Mesendoderm (in vitro differentiated cells): ENCODE measurements around the gene RPN2.

Source experiments
- DNase-seq: peaks from one replicate; pipeline ENCODE4 v3.0.0; 2013
- H2AK5ac ChIP-seq: 2 replicates; pipeline ENCODE4 v1.6.1; 2013; ENCODE audit warnings: low read length, inconsistent platforms
- H2BK120ac ChIP-seq: 2 replicates; pipeline ENCODE4 v1.6.1; 2013; ENCODE audit warnings: low read depth, mild to moderate bottlenecking, low read length, moderate library complexity, mixed read lengths
- H2BK15ac ChIP-seq: replicated peaks from 2 replicates; pipeline ENCODE4 v1.6.1; 2013; ENCODE audit warnings: low read depth, mild to moderate bottlenecking, moderate library complexity
- H2BK5ac ChIP-seq: 2 replicates; pipeline ENCODE4 v1.6.1; 2013; ENCODE audit warnings: low read length, inconsistent platforms
- H3K18ac ChIP-seq: 2 replicates; pipeline ENCODE4 v1.6.1; 2013; ENCODE audit warnings: mild to moderate bottlenecking, low read length, mixed read lengths
- H3K23ac ChIP-seq: one replicate; pipeline ENCODE4 v1.6.1; 2013; ENCODE audit warnings: low read length
- H3K27ac ChIP-seq: 2 replicates; pipeline ENCODE4 v1.5.1; 2013; ENCODE audit warnings: low read depth, mild to moderate bottlenecking, inconsistent platforms, low read length, moderate library complexity
- H3K27me3 ChIP-seq: 2 replicates; pipeline ENCODE4 v1.6.1; 2013; ENCODE audit warnings: low read length, control low read depth, mild to moderate bottlenecking, inconsistent platforms; ENCODE audit not compliant: insufficient read depth, poor library complexity
- H3K36me3 ChIP-seq: 2 replicates; pipeline ENCODE4 v1.6.1; 2013; ENCODE audit warnings: low read length, inconsistent platforms; ENCODE audit not compliant: control insufficient read depth, insufficient read depth
- H3K4ac ChIP-seq: one replicate; pipeline ENCODE4 v1.6.1; 2013; ENCODE audit warnings: low read depth, mild to moderate bottlenecking, low read length, moderate library complexity
- H3K4me1 ChIP-seq: 2 replicates; pipeline ENCODE4 v1.6.1; 2013; ENCODE audit warnings: low read depth, low read length, inconsistent platforms; ENCODE audit not compliant: control insufficient read depth
- H3K4me2 ChIP-seq: 2 replicates; pipeline ENCODE4 v1.6.1; 2013; ENCODE audit warnings: low read length
- H3K4me3 ChIP-seq: 2 replicates; pipeline ENCODE4 v1.5.1; 2013; ENCODE audit warnings: mild to moderate bottlenecking, low read length
- H3K56ac ChIP-seq: one replicate; pipeline ENCODE4 v1.6.1; 2013; ENCODE audit warnings: low read length
- H3K79me1 ChIP-seq: 2 replicates; pipeline ENCODE4 v1.6.1; 2013; ENCODE audit warnings: low read length, inconsistent platforms
- H3K79me2 ChIP-seq: 2 replicates; pipeline ENCODE4 v1.6.1; 2013; ENCODE audit warnings: mild to moderate bottlenecking, low read length; ENCODE audit not compliant: control insufficient read depth, insufficient read depth
- H3K9ac ChIP-seq: 2 replicates; pipeline ENCODE4 v1.6.1; 2013; ENCODE audit warnings: low read length, inconsistent platforms
- H4K5ac ChIP-seq: one replicate; pipeline ENCODE4 v1.6.1; 2013; ENCODE audit warnings: low read length
- H4K8ac ChIP-seq: one replicate; pipeline ENCODE4 v1.6.1; 2013; ENCODE audit warnings: low read depth, mild to moderate bottlenecking, control low read depth, low read length, moderate library complexity
- WGBS: extraction: QIAGEN DNeasy Blood & Tissue Kit; methylation state at CpG from one replicate; pipeline ENCODE4 v1.1.7; 2013; ENCODE audit warnings: low lambda C conversion rate, missing lambda C conversion rate; ENCODE audit not compliant: insufficient coverage; ENCODE audit errors: extremely low coverage; 5-methylcytosine and 5-hydroxymethylcytosine counted together

Gene RPN2

GRCh38 chr20:37233548-37234253 is 54.6 kb downstream of the RPN2 start:
- no peak for DNase-seq
- Histone ChIP-seq H3K4ac (no peak overlapping the region), H3K23ac (no peak overlapping the region), H4K8ac (no peak overlapping the region), H3K27me3 (no peaks in the 10 kb centered on the region), H3K79me2 (no peaks in the 10 kb centered on the region), H3K18ac (no peak overlapping the region), H3K27ac (no peak overlapping the region), H3K9ac (no peak overlapping the region), H3K4me1 (no peaks in the 10 kb centered on the region), H4K5ac (no peak overlapping the region), H3K4me2 (no peak overlapping the region), H2BK5ac (no peak overlapping the region), H3K56ac (no peak overlapping the region), H3K36me3 (peaks cover 29% of the 10 kb centered on the region), H3K4me3 (no peak overlapping the region), H3K79me1 (no peaks in the 10 kb centered on the region), H2BK15ac (no peak overlapping the region), H2AK5ac (no peak overlapping the region), H2BK120ac (no peak overlapping the region)
- no CpG with 5 or more reads among the region's 10 CpGs for WGBS

GRCh38 chr20:37234254-37234581 is 55.1 kb downstream of the RPN2 start:
- Histone ChIP-seq H3K36me3 (peaks cover 28% of the 10 kb centered on the region), H2BK5ac (no peak overlapping the region), H3K4ac (no peak overlapping the region), H2BK120ac (no peak overlapping the region), H2AK5ac (no peak overlapping the region), H4K5ac (no peak overlapping the region), H3K79me2 (no peaks in the 10 kb centered on the region), H3K27me3 (no peaks in the 10 kb centered on the region), H3K56ac (no peak overlapping the region), H3K4me3 (no peak overlapping the region), H2BK15ac (no peak overlapping the region), H4K8ac (no peak overlapping the region), H3K4me1 (no peaks in the 10 kb centered on the region), H3K18ac (no peak overlapping the region), H3K9ac (no peak overlapping the region), H3K27ac (no peak overlapping the region), H3K4me2 (no peak overlapping the region), H3K79me1 (no peaks in the 10 kb centered on the region), H3K23ac (no peak overlapping the region)
- WGBS = no CpG with 5 or more reads among the region's 5 CpGs
- DNase-seq = no peak

- no peak overlapping the region for H3K9ac ChIP-seq
- no peak overlapping the region for H2BK120ac ChIP-seq
- H3K36me3 ChIP-seq = peaks cover 27% of the 10 kb centered on the region
- WGBS = no CpG with 5 or more reads among the region's 6 CpGs
- H3K4ac ChIP-seq = no peak overlapping the region
- H2BK5ac ChIP-seq = no peak overlapping the region
- no peak overlapping the region for H3K27ac ChIP-seq
- no peak overlapping the region for H3K23ac ChIP-seq
- H4K5ac ChIP-seq = no peak overlapping the region
- H3K79me1 ChIP-seq = no peaks in the 10 kb centered on the region
- no peak for DNase-seq
- no peak overlapping the region for H3K56ac ChIP-seq
- no peak overlapping the region for H3K4me2 ChIP-seq
- no peak overlapping the region for H2AK5ac ChIP-seq
- H3K4me3 ChIP-seq = no peak overlapping the region
- no peak overlapping the region for H2BK15ac ChIP-seq
- H3K4me1 ChIP-seq = no peaks in the 10 kb centered on the region
- H4K8ac ChIP-seq = no peak overlapping the region
- no peaks in the 10 kb centered on the region for H3K27me3 ChIP-seq
- H3K18ac ChIP-seq = no peak overlapping the region
- no peaks in the 10 kb centered on the region for H3K79me2 ChIP-seq
Observed at GRCh38 chr20:37235065-37235464, 55.9 kb downstream of the RPN2 start.

GRCh38 chr20:37236462-37236861 is 57.3 kb downstream of the RPN2 start:
- Histone ChIP-seq H4K5ac (no peak overlapping the region), H3K27me3 (no peaks in the 10 kb centered on the region), H2AK5ac (no peak overlapping the region), H3K56ac (no peak overlapping the region), H3K4me3 (no peak overlapping the region), H3K79me1 (no peaks in the 10 kb centered on the region), H3K4me2 (no peak overlapping the region), H2BK5ac (no peak overlapping the region), H2BK15ac (no peak overlapping the region), H3K79me2 (no peaks in the 10 kb centered on the region), H3K18ac (no peak overlapping the region), H2BK120ac (no peak overlapping the region), H3K9ac (no peak overlapping the region), H4K8ac (no peak overlapping the region), H3K36me3 (peaks cover 27% of the 10 kb centered on the region), H3K23ac (no peak overlapping the region), H3K4me1 (no peaks in the 10 kb centered on the region), H3K27ac (no peak overlapping the region), H3K4ac (no peak overlapping the region)
- DNase-seq = no peak
- WGBS = no CpG with 5 or more reads among the region's 4 CpGs

- Histone ChIP-seq H3K4me1 (no peaks in the 10 kb centered on the region), H3K56ac (no peak overlapping the region), H3K36me3 (peaks cover 28% of the 10 kb centered on the region), H4K5ac (no peak overlapping the region), H3K79me2 (no peaks in the 10 kb centered on the region), H3K4me3 (no peak overlapping the region), H2BK5ac (no peak overlapping the region), H3K18ac (no peak overlapping the region), H3K4me2 (no peak overlapping the region), H2AK5ac (no peak overlapping the region), H2BK15ac (no peak overlapping the region), H3K4ac (no peak overlapping the region), H4K8ac (no peak overlapping the region), H3K79me1 (no peaks in the 10 kb centered on the region), H3K9ac (no peak overlapping the region), H3K27ac (no peak overlapping the region), H3K27me3 (no peaks in the 10 kb centered on the region), H2BK120ac (no peak overlapping the region), H3K23ac (no peak overlapping the region)
- WGBS = no CpG with 5 or more reads among the region's 5 CpGs
- DNase-seq = no peak
Observed at GRCh38 chr20:37237656-37238055, 58.5 kb downstream of the RPN2 start.

GRCh38 chr20:37238426-37238825 is 59.3 kb downstream of the RPN2 start:
- no CpG with 5 or more reads among the region's 6 CpGs for WGBS
- H3K4me1 ChIP-seq = no peaks in the 10 kb centered on the region

More at GRCh38 chr20:37238426-37238825, 59.3 kb downstream of the RPN2 start:
- Histone ChIP-seq H4K8ac (no peak overlapping the region), H3K27me3 (no peaks in the 10 kb centered on the region), H4K5ac (no peak overlapping the region), H3K79me1 (no peaks in the 10 kb centered on the region), H3K56ac (no peak overlapping the region), H3K4me2 (no peak overlapping the region), H2BK15ac (no peak overlapping the region), H3K36me3 (peaks cover 30% of the 10 kb centered on the region), H3K23ac (no peak overlapping the region), H3K4ac (no peak overlapping the region), H2BK120ac (no peak overlapping the region), H3K27ac (no peak overlapping the region), H2AK5ac (no peak overlapping the region), H3K79me2 (no peaks in the 10 kb centered on the region), H3K18ac (no peak overlapping the region), H2BK5ac (no peak overlapping the region), H3K4me3 (no peak overlapping the region), H3K9ac (no peak overlapping the region)
- DNase-seq = no peak
